IMR-90 (cell line): ENCODE results near the gene TMEM245. TPM values are rescaled to one million over a fixed set of nuclear protein-coding genes. Genes with fewer than 3 reads are reported as not detected.

Experiments
- ATAC-seq: fragments of 200-7000 bp; cut with Tn5 transposase; 2 replicates; pipeline ENCODE4 v1.9.1; 2020; ENCODE audit warnings: low read depth, mild to moderate bottlenecking, moderate library complexity
- BruUV-seq: library from RNA; stranded (reverse); fragments of 400-500 nt; replicated peaks from 2 replicates; lab custom pipeline; 2021; lab: Mats Ljungman, UMichigan
- CTCF ChIA-PET: fragments of 300-600 bp; formaldehyde crosslinking; extraction: SDS; loops from one replicate; lab custom pipeline; 2021; ENCODE audit warnings: antibody characterized with exemption; lab: Yijun Ruan, JAX
- POLR2A ChIA-PET: fragments of 300-600 bp; sonication (Branson Sonifier 250); formaldehyde crosslinking; loops from one replicate; lab custom pipeline; 2022; ENCODE audit warnings: antibody characterized with exemption; ENCODE audit not compliant: unreplicated experiment; lab: Charles Lee
- DNase-seq: peaks from one replicate; pipeline ENCODE4 v3.0.0; 2013
- H2AFZ ChIP-seq: replicated peaks from 2 replicates; pipeline ENCODE3; 2013; ENCODE audit warnings: low read length, mild to moderate bottlenecking; ENCODE audit not compliant: poor library complexity
- H2AK5ac ChIP-seq: 2 replicates; pipeline ENCODE4 v1.6.1; 2013; ENCODE audit warnings: low read depth, low read length, inconsistent platforms
- H2AK9ac ChIP-seq: replicated peaks from 2 replicates; pipeline ENCODE3; 2013; ENCODE audit warnings: mild to moderate bottlenecking, low read depth, low read length, moderate library complexity; ENCODE audit not compliant: poor library complexity
- H2BK120ac ChIP-seq: 2 replicates; pipeline ENCODE4 v1.6.1; 2013; ENCODE audit warnings: low read depth, low read length, inconsistent platforms
- H2BK15ac ChIP-seq: 3 replicates; pipeline ENCODE4 v1.6.1; 2013; ENCODE audit warnings: low read depth, low read length, inconsistent platforms
- H2BK20ac ChIP-seq: 2 replicates; pipeline ENCODE4 v1.6.1; 2013; ENCODE audit warnings: low read depth, mild to moderate bottlenecking, inconsistent platforms, low read length, moderate library complexity
- H2BK5ac ChIP-seq: 2 replicates; pipeline ENCODE4 v1.6.1; 2013; ENCODE audit warnings: mild to moderate bottlenecking, low read depth, low read length, inconsistent platforms; ENCODE audit not compliant: poor library complexity, severe bottlenecking
- H3K14ac ChIP-seq: replicated peaks from 2 replicates; pipeline ENCODE4 v1.6.1; 2013; ENCODE audit warnings: low read depth, low read length, inconsistent platforms
- H3K18ac ChIP-seq: 2 replicates; pipeline ENCODE4 v1.6.1; 2013; ENCODE audit warnings: low read depth, low read length, control low read depth
- H3K23ac ChIP-seq: 2 replicates; pipeline ENCODE4 v1.6.1; 2013; ENCODE audit warnings: low read depth, low read length, inconsistent platforms
- H3K27ac ChIP-seq: 2 replicates; pipeline ENCODE4 v1.5.1; 2013; ENCODE audit warnings: mild to moderate bottlenecking, control low read depth, low read length; ENCODE audit not compliant: insufficient read depth
- H3K27me3 ChIP-seq: 2 replicates; pipeline ENCODE4 v1.6.1; 2013; ENCODE audit warnings: low read length; ENCODE audit not compliant: control insufficient read depth, insufficient read depth
- H3K36me3 ChIP-seq: 2 replicates; pipeline ENCODE4 v1.6.1; 2013; ENCODE audit warnings: low read length, mixed read lengths; ENCODE audit not compliant: control insufficient read depth, insufficient read depth
- H3K4ac ChIP-seq: 2 replicates; pipeline ENCODE4 v1.6.1; 2013; ENCODE audit warnings: low read depth, low read length, inconsistent platforms
- H3K4me1 ChIP-seq: 2 replicates; pipeline ENCODE4 v1.6.1; 2013; ENCODE audit warnings: low read length, mixed read lengths; ENCODE audit not compliant: control insufficient read depth, insufficient read depth
- H3K4me2 ChIP-seq: 2 replicates; pipeline ENCODE4 v1.6.1; 2013; ENCODE audit warnings: low read depth, mild to moderate bottlenecking, control low read depth, low read length, moderate library complexity
- H3K4me3 ChIP-seq: 2 replicates; pipeline ENCODE4 v1.5.1; 2013; ENCODE audit warnings: low read depth, mild to moderate bottlenecking, control low read depth, low read length, moderate library complexity; ENCODE audit not compliant: insufficient read depth
- H3K56ac ChIP-seq: 2 replicates; pipeline ENCODE4 v1.6.1; 2013; ENCODE audit warnings: low read length, inconsistent platforms; ENCODE audit not compliant: insufficient read depth; ENCODE audit errors: extremely low read depth
- H3K79me1 ChIP-seq, 2 experiments: 2 replicates each; pipeline ENCODE4 v1.6.1; 2013; ENCODE audit warnings: low read length in 2 of 2, inconsistent platforms in 1 of 2, low read depth in 1 of 2
- H3K9ac ChIP-seq: 2 replicates; pipeline ENCODE4 v1.6.1; 2013; ENCODE audit warnings: low read depth, low read length, control low read depth
- H3K9me1 ChIP-seq: 2 replicates; pipeline ENCODE4 v1.6.1; 2013; ENCODE audit warnings: low read length, inconsistent platforms; ENCODE audit not compliant: insufficient read depth
- H3K9me3 ChIP-seq: 2 replicates; pipeline ENCODE4 v1.6.1; 2013; ENCODE audit warnings: low read length; ENCODE audit not compliant: control insufficient read depth, insufficient read depth
- H4K20me1 ChIP-seq: 2 replicates; pipeline ENCODE4 v1.6.1; 2013; ENCODE audit warnings: low read length, inconsistent platforms; ENCODE audit not compliant: insufficient read depth
- H4K5ac ChIP-seq: 2 replicates; pipeline ENCODE4 v1.6.1; 2013; ENCODE audit warnings: mild to moderate bottlenecking, low read depth, low read length, control low read depth
- H4K8ac ChIP-seq, 2 experiments: 2 replicates each; pipeline ENCODE4 v1.6.1; 2013; ENCODE audit warnings: low read depth in 2 of 2, low read length in 2 of 2, control low read depth in 1 of 2, inconsistent platforms in 1 of 2
- H4K91ac ChIP-seq: 2 replicates; pipeline ENCODE4 v1.6.1; 2013; ENCODE audit warnings: low read depth, low read length, inconsistent platforms; ENCODE audit not compliant: insufficient read depth
- ELK1 ChIP-seq: fragments of 150-350 bp; IDR thresholded peaks from 2 replicates; pipeline ENCODE4 v1.6.1; 2016; ENCODE audit warnings: low read depth, mild to moderate bottlenecking, low read length, moderate library complexity, borderline replicate concordance
- FOS ChIP-seq: fragments of 150-350 bp; IDR thresholded peaks from 2 replicates; pipeline ENCODE4 v1.6.1; 2016; ENCODE audit warnings: low read depth, low read length
- MAFK ChIP-seq: IDR thresholded peaks from 2 replicates; pipeline ENCODE4 v1.6.1; 2012; ENCODE audit warnings: low read depth, low read length, improper control_type of control experiment
- MXI1 ChIP-seq: IDR thresholded peaks from 2 replicates; pipeline ENCODE4 v1.6.1; 2012; ENCODE audit warnings: low read depth, mild to moderate bottlenecking, low read length, moderate library complexity, borderline replicate concordance
- NFE2L2 ChIP-seq: fragments of 150-350 bp; IDR thresholded peaks from 2 replicates; pipeline ENCODE4 v1.6.1; 2016; ENCODE audit warnings: low read depth, mild to moderate bottlenecking, low read length
- POLR2A ChIP-seq: IDR thresholded peaks from 2 replicates; pipeline ENCODE4 v1.6.1; 2012; ENCODE audit warnings: mild to moderate bottlenecking, low read depth, low read length
- RCOR1 ChIP-seq: IDR thresholded peaks from 2 replicates; pipeline ENCODE4 v1.6.1; 2012; ENCODE audit warnings: mild to moderate bottlenecking, low read length, improper control_type of control experiment; ENCODE audit not compliant: insufficient replicate concordance
- RFX5 ChIP-seq: IDR thresholded peaks from 2 replicates; pipeline ENCODE4 v1.8.0; 2012; ENCODE audit warnings: low read depth, mild to moderate bottlenecking, low read length, moderate library complexity
- WGBS, 2 experiments: methylation state at CpG; one replicate each; pipeline versions ENCODE4 v1.1.5 to v1.1.7; 2013; ENCODE audit warnings: missing lambda C conversion rate in 2 of 2; ENCODE audit not compliant: insufficient read length in 1 of 2; ENCODE audit errors: extremely low coverage in 2 of 2; 5-methylcytosine and 5-hydroxymethylcytosine counted together
- dilution Hi-C: fragments of 300-500 bp; cut with HindIII; formaldehyde crosslinking; loops from one replicate; pipeline ENCODE4 v1.14.3; 2018; ENCODE audit warnings: low sequenced_read_pairs; ENCODE audit not compliant: unreplicated experiment
- in situ Hi-C: fragments of 300-500 bp; cut with MboI; formaldehyde crosslinking; loops from 3 replicates; pipeline ENCODE4 v1.14.3; 2019; ENCODE audit warnings: low sequenced_read_pairs, inconsistent platforms, mixed read lengths
- intact Hi-C: fragments of 100-400 bp; cut with micrococcal nuclease; formaldehyde crosslinking; loops from 2 replicates; pipeline ENCODE4 v1.10.0; 2022
- polyA plus RNA-seq, 3 experiments: library from polyadenylated mRNA; depleted of rRNA; stranded (reverse); fragments of >200 nt; gene quantifications; 2 replicates each; pipeline ENCODE4 v1.2.3, GENCODE V29; 2012; ENCODE audit warnings: low replicate concordance in 1 of 3
- total RNA-seq: library from RNA; depleted of rRNA; stranded (reverse); fragments of >200 nt; gene quantifications from 2 replicates; pipeline ENCODE4 v1.2.3, GENCODE V29; 2012

TMEM245 gene
- total and polyA plus RNA-seq, 2 of the 4 experiments (the other 2 are of a cell fraction), result 24.8 to 57.9 TPM

- POLR2A ChIA-PET, result no interaction called here
- H3K23ac ChIP-seq, result no peak overlapping the region
Measured at GRCh38 chr9:109150925-109151545, 31.3 kb upstream of the TMEM245 start.

More at GRCh38 chr9:109150925-109151545, 31.3 kb upstream of the TMEM245 start:
- Histone ChIP-seq H2BK15ac (no peak overlapping the region), H2AFZ (no peak overlapping the region), H2BK20ac (no peak overlapping the region), H3K36me3 (no peaks in the 10 kb centered on the region), H4K5ac (no peak overlapping the region), H2AK9ac (no peak overlapping the region), H2BK5ac (no peak overlapping the region), H3K14ac (no peak overlapping the region), H3K4me2 (no peak overlapping the region), H2AK5ac (no peak overlapping the region), H3K27me3 (peaks cover 18% of the 10 kb centered on the region), H3K9ac (no peak overlapping the region), H3K9me1 (no peaks in the 10 kb centered on the region), H3K56ac (no peak overlapping the region), H3K4me1 (no peaks in the 10 kb centered on the region), H3K18ac (no peak overlapping the region), H3K4me3 (no peak overlapping the region), H2BK120ac (no peak overlapping the region), H4K20me1 (no peaks in the 10 kb centered on the region), H3K79me1 (no peaks in the 10 kb centered on the region), H3K27ac (no peak overlapping the region), H3K4ac (no peak overlapping the region), H4K8ac (no peak overlapping the region), H4K91ac (no peak overlapping the region), H3K9me3 (peaks cover 7% of the 10 kb centered on the region)
- intact Hi-C loops (no loop called here), dilution Hi-C loops (no loop called here), in situ Hi-C loops (no loop called here)
- ATAC-seq (no peak), DNase-seq (no peak)
- CTCF ChIA-PET, result no interaction called here
- no CpG with 5 or more reads among the region's 3 CpGs for WGBS, 2 experiments
- TF ChIP-seq NFE2L2 (no peak), RFX5 (no peak), RCOR1 (no peak), FOS (no peak), ELK1 (no peak), MXI1 (no peak), MAFK (no peak), POLR2A (no peak)
- no TSS peak for BruUV-seq
